Tibial nerve (tissue), 4 donors: Measurements from ENCODE around the gene CABLES1.

ENCODE experiments used
- EP300 ChIP-seq, 2 donors: sonication (generic); formaldehyde crosslinking; IDR thresholded peaks; one replicate each; pipeline ENCODE4 v1.6.1; 2017; ENCODE audit warnings: antibody characterized with exemption in 2 of 2, mild to moderate bottlenecking in 1 of 2
- POLR2A ChIP-seq, 2 donors: fragments of 450-650 bp; IDR thresholded peaks; one replicate each; pipeline ENCODE4 v1.6.1; 2017; ENCODE audit warnings: antibody characterized with exemption in 2 of 2, mild to moderate bottlenecking in 2 of 2, moderate library complexity in 2 of 2
- TF ChIP-seq, protein P1 (sequence below), 5 experiments: fragments of 200-600 bp in 3 of 5; fragments of 450-650 bp in 2 of 5; sonication (generic) in 3 of 5; IDR thresholded peaks; one replicate each; pipeline ENCODE4 v1.5.1; 2016 to 2019; ENCODE audit warnings: antibody characterized with exemption in 5 of 5, mild to moderate bottlenecking in 3 of 5, moderate library complexity in 2 of 5

DNA sequence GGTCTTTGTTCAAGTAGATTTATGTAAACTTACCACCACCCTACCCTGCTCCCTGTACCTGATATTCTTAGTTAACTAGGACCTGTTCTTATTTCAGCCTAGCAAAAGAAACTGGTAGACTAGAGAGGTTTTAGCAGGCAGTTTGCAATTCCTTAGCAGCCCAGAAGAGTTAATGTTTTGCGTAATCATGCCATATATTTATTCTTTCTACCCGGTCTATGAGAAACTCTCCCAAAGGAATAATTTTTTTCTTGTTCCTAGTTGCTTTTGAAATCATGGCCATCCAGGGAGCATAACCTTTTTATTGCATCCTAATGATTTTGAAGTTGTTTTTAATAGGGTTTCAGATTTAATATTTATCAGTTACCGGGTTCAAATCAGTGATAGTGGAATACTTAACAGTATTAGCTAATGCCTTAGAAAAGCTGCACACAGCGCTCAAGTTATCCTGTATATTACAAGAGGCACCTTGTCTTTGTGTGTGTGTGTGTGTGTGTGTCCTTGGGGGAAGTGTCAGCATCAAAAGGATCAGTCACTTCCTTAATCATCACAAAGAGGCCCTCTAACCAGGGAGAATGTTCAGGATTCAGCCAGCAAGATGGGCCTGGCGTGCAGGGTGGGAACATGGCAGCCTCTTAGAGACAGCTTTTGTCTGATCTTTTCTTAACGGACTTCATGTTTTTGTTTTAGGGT is 52.9 kb downstream of the CABLES1 start:
- TF ChIP-seq, protein P1, sequence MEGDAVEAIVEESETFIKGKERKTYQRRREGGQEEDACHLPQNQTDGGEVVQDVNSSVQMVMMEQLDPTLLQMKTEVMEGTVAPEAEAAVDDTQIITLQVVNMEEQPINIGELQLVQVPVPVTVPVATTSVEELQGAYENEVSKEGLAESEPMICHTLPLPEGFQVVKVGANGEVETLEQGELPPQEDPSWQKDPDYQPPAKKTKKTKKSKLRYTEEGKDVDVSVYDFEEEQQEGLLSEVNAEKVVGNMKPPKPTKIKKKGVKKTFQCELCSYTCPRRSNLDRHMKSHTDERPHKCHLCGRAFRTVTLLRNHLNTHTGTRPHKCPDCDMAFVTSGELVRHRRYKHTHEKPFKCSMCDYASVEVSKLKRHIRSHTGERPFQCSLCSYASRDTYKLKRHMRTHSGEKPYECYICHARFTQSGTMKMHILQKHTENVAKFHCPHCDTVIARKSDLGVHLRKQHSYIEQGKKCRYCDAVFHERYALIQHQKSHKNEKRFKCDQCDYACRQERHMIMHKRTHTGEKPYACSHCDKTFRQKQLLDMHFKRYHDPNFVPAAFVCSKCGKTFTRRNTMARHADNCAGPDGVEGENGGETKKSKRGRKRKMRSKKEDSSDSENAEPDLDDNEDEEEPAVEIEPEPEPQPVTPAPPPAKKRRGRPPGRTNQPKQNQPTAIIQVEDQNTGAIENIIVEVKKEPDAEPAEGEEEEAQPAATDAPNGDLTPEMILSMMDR (IDR thresholded peaks at IDR 0.05): no peak
- TF ChIP-seq EP300 (IDR thresholded peaks at IDR 0.05) (no peak), POLR2A (IDR thresholded peaks at IDR 0.05) (no peak)
